Fibroblast of pulmonary artery (primary cell): ENCODE measurements around the gene AUTS2.

Experiments used
- DNase-seq: peaks from one replicate; pipeline ENCODE4 v3.0.0-alpha.2; 2010; ENCODE audit warnings: low read depth
- H3K4me3 ChIP-seq: replicated peaks from 2 replicates; pipeline ENCODE4 v1.5.1; 2011; ENCODE audit warnings: low read depth, mild to moderate bottlenecking, control low read depth, low read length, moderate library complexity
- CTCF ChIP-seq: IDR thresholded peaks from 2 replicates; pipeline ENCODE4 v1.5.1; 2011; ENCODE audit warnings: mild to moderate bottlenecking, control low read depth, low read length, inconsistent platforms; ENCODE audit errors: missing control alignments

Gene AUTS2

DNA sequence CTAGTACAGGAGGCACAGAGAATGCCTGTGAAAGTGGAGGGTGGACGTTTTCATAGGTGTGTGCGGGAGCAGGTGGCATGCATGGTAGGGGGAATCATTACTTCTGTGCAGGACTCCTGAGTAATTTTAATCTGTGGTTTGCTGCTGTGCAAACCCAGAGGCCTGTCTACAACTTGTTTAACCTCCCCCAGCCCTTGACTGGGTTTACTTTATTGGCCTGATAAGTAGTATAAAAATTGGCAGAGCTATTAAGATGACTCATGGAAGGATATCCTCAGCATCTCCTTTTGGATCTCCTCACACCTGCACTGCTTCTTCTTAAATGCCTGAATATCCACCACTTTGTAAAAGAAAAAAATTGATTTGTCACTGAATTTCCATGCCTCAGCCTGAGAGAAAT lies 104.8 kb downstream of the AUTS2 start:
- no peak overlapping the region for H3K4me3 ChIP-seq
- no peak for TF ChIP-seq CTCF
- no peak for DNase-seq

GRCh38 chr7:69706070-69706469 lies 107.8 kb downstream of the AUTS2 start:
- DNase-seq = no peak
- no peak for TF ChIP-seq CTCF
- H3K4me3 ChIP-seq = no peak overlapping the region

DNA sequence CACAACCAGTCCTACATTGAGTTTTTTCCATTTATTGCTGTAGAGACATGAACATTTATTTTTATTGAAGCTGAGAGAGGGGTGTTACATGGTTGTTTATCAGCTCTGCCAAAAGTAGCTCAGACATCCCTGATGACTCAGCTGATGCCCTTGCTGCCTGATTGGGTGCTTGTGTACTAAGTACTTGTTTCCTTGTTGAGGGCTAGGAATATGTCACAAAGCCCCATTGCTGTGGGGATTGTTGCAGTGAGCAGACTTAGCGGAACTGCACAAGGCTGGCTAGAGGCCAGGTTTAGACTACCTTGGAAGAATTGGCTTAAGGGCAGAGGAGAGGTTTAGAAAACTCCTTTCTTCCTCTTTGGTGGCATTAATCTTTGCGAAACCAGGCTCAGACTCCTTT lies 110.6 kb downstream of the AUTS2 start:
- peak; percentile 38 for DNase-seq
- TF ChIP-seq CTCF = no peak
- H3K4me3 ChIP-seq = no peak overlapping the region

GRCh38 chr7:69710768-69711438 lies 112.6 kb downstream of the AUTS2 start:
- H3K4me3 ChIP-seq = no peak overlapping the region
- no peak for TF ChIP-seq CTCF
- DNase-seq = no peak

- no peak overlapping the region for H3K4me3 ChIP-seq
- TF ChIP-seq CTCF = no peak
These were observed 116.8 kb downstream of the AUTS2 start for GRCh38 chr7:69714886-69715576.

GRCh38 chr7:69717221-69717620 lies 118.9 kb downstream of the AUTS2 start:
- no peak for DNase-seq
- no peak for TF ChIP-seq CTCF
- H3K4me3 ChIP-seq = no peak overlapping the region

More at GRCh38 chr7:69714886-69715576, 116.8 kb downstream of the AUTS2 start:
- DNase-seq = no peak
